ENCODE measurements around the gene BTBD6.

GRCh38 chr14:105250008-105250366, 1.7 kb downstream of the BTBD6 start:
- TF ChIP-seq ZNF565 (CRISPR knock-in tag; conservative IDR thresholded peaks at IDR 0.05; ENCODE audit: low read depth) = no peak
- TF ChIP-seq ARNTL (CRISPR knock-in tag; IDR thresholded peaks at IDR 0.05; ENCODE audit: borderline replicate concordance, low read depth) = no peak
- TF ChIP-seq, protein P1, sequence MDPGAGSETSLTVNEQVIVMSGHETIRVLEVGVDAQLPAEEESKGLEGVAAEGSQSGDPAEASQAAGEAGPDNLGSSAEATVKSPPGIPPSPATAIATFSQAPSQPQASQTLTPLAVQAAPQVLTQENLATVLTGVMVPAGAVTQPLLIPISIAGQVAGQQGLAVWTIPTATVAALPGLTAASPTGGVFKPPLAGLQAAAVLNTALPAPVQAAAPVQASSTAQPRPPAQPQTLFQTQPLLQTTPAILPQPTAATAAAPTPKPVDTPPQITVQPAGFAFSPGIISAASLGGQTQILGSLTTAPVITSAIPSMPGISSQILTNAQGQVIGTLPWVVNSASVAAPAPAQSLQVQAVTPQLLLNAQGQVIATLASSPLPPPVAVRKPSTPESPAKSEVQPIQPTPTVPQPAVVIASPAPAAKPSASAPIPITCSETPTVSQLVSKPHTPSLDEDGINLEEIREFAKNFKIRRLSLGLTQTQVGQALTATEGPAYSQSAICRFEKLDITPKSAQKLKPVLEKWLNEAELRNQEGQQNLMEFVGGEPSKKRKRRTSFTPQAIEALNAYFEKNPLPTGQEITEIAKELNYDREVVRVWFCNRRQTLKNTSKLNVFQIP (CRISPR knock-in tag; IDR thresholded peaks at IDR 0.05; ENCODE audit: borderline replicate concordance, low read depth) = no peak
- TF ChIP-seq CSDC2 (CRISPR knock-in tag; IDR thresholded peaks at IDR 0.05) = no peak
- no peak for TF ChIP-seq GLIS3 (CRISPR knock-in tag; IDR thresholded peaks at IDR 0.05)
- no peak for TF ChIP-seq ESRRG (CRISPR knock-in tag; IDR thresholded peaks at IDR 0.05)
